GM21515 (cell line): Measurements from ENCODE around the gene DNAJB9.
A peak's percentile ranks its signal among the peaks of the same experiment; 100 is the strongest.
"Not testable (repeated sequence)": the region's sequence is repeated elsewhere in the genome, so short reads cannot be mapped to it uniquely, and the experiment has no call there.

Source experiments
- ATAC-seq: cut with Tn5 transposase; IDR thresholded peaks from one replicate; pipeline ENCODE4 v1.9.1; 2021; ENCODE audit not compliant: unreplicated experiment

The DNAJB9 gene

GRCh38 chr7:108569381-108570145 lies at the start of gene DNAJB9, which contains the start of gene THAP5:
TSS of gene DNAJB9 (plus strand) at chr7:108569874. CDS start at chr7:108571727, 1,853 bp downstream.
TSS of gene THAP5 (minus strand) at chr7:108569706. CDS start at chr7:108569569, 137 bp downstream.
- ATAC-seq: peak; percentile 96

- no peak for ATAC-seq
These were observed 46.9 kb upstream of the DNAJB9 start for GRCh38 chr7:108522780-108523179.

GRCh38 chr7:108525327-108525984 lies 44.2 kb upstream of the DNAJB9 start:
- ATAC-seq: peak; percentile 51

- ATAC-seq: peak; percentile 95
These were observed 43.5 kb upstream of the DNAJB9 start, which contains the start of gene PNPLA8 for GRCh38 chr7:108525985-108526767. TSS of gene PNPLA8 (minus strand) at chr7:108526135. CDS start at chr7:108515491, 10,644 bp downstream.

- no peak for ATAC-seq
These were observed 43.0 kb upstream of the DNAJB9 start for GRCh38 chr7:108526768-108527017.

GRCh38 chr7:108528183-108528712 lies 41.4 kb upstream of the DNAJB9 start:
- no peak for ATAC-seq

- no peak for ATAC-seq
These were observed 40.3 kb upstream of the DNAJB9 start for GRCh38 chr7:108529341-108529740.

- ATAC-seq: no peak
These were observed 36.0 kb upstream of the DNAJB9 start for GRCh38 chr7:108533712-108534111.

- ATAC-seq: no peak
These were observed 34.4 kb upstream of the DNAJB9 start for GRCh38 chr7:108535257-108535656.

- ATAC-seq: no peak
These were observed 33.9 kb upstream of the DNAJB9 start for GRCh38 chr7:108535744-108536143.

- ATAC-seq: no peak
These were observed 32.4 kb upstream of the DNAJB9 start for GRCh38 chr7:108537229-108537628.

GRCh38 chr7:108538236-108538635 lies 31.4 kb upstream of the DNAJB9 start:
- ATAC-seq: not testable (repeated sequence)

GRCh38 chr7:108538685-108539084 lies 31.0 kb upstream of the DNAJB9 start:
- ATAC-seq: not testable (repeated sequence)

- no peak for ATAC-seq
These were observed 28.2 kb upstream of the DNAJB9 start for GRCh38 chr7:108541478-108541877.

GRCh38 chr7:108548141-108548896 lies 21.4 kb upstream of the DNAJB9 start:
- ATAC-seq: not testable (repeated sequence)

- ATAC-seq: not testable (repeated sequence)
These were observed 13.0 kb upstream of the DNAJB9 start for GRCh38 chr7:108556665-108557064.

- ATAC-seq: no peak
These were observed 12.5 kb upstream of the DNAJB9 start for GRCh38 chr7:108557191-108557590.

- no peak for ATAC-seq
These were observed 12.1 kb upstream of the DNAJB9 start for GRCh38 chr7:108557617-108558016.

GRCh38 chr7:108559253-108559652 lies 10.4 kb upstream of the DNAJB9 start:
- ATAC-seq: no peak

GRCh38 chr7:108561047-108561619 lies 8.5 kb upstream of the DNAJB9 start:
- ATAC-seq: no peak
